IMR-90 (cell line): ENCODE results near the gene RIC8B. TPM values are rescaled to one million over a fixed set of nuclear protein-coding genes. Genes with fewer than 3 reads are reported as not detected.

Source experiments
- ATAC-seq: fragments of 200-7000 bp; cut with Tn5 transposase; 2 replicates; pipeline ENCODE4 v1.9.1; 2020; ENCODE audit warnings: low read depth, mild to moderate bottlenecking, moderate library complexity
- BruUV-seq: library from RNA; stranded (reverse); fragments of 400-500 nt; replicated peaks from 2 replicates; lab custom pipeline; 2021; lab: Mats Ljungman, UMichigan
- CTCF ChIA-PET: fragments of 300-600 bp; formaldehyde crosslinking; extraction: SDS; loops from one replicate; lab custom pipeline; 2021; ENCODE audit warnings: antibody characterized with exemption; lab: Yijun Ruan, JAX
- POLR2A ChIA-PET: fragments of 300-600 bp; sonication (Branson Sonifier 250); formaldehyde crosslinking; loops from one replicate; lab custom pipeline; 2022; ENCODE audit warnings: antibody characterized with exemption; ENCODE audit not compliant: unreplicated experiment; lab: Charles Lee
- DNase-seq: peaks from one replicate; pipeline ENCODE4 v3.0.0; 2013
- H2AFZ ChIP-seq: replicated peaks from 2 replicates; pipeline ENCODE3; 2013; ENCODE audit warnings: low read length, mild to moderate bottlenecking; ENCODE audit not compliant: poor library complexity
- H2AK5ac ChIP-seq: 2 replicates; pipeline ENCODE4 v1.6.1; 2013; ENCODE audit warnings: low read depth, low read length, inconsistent platforms
- H2AK9ac ChIP-seq: replicated peaks from 2 replicates; pipeline ENCODE3; 2013; ENCODE audit warnings: mild to moderate bottlenecking, low read depth, low read length, moderate library complexity; ENCODE audit not compliant: poor library complexity
- H2BK120ac ChIP-seq: 2 replicates; pipeline ENCODE4 v1.6.1; 2013; ENCODE audit warnings: low read depth, low read length, inconsistent platforms
- H2BK15ac ChIP-seq: 3 replicates; pipeline ENCODE4 v1.6.1; 2013; ENCODE audit warnings: low read depth, low read length, inconsistent platforms
- H2BK20ac ChIP-seq: 2 replicates; pipeline ENCODE4 v1.6.1; 2013; ENCODE audit warnings: low read depth, mild to moderate bottlenecking, inconsistent platforms, low read length, moderate library complexity
- H2BK5ac ChIP-seq: 2 replicates; pipeline ENCODE4 v1.6.1; 2013; ENCODE audit warnings: mild to moderate bottlenecking, low read depth, low read length, inconsistent platforms; ENCODE audit not compliant: poor library complexity, severe bottlenecking
- H3K14ac ChIP-seq: replicated peaks from 2 replicates; pipeline ENCODE4 v1.6.1; 2013; ENCODE audit warnings: low read depth, low read length, inconsistent platforms
- H3K18ac ChIP-seq: 2 replicates; pipeline ENCODE4 v1.6.1; 2013; ENCODE audit warnings: low read depth, low read length, control low read depth
- H3K23ac ChIP-seq: 2 replicates; pipeline ENCODE4 v1.6.1; 2013; ENCODE audit warnings: low read depth, low read length, inconsistent platforms
- H3K27ac ChIP-seq: 2 replicates; pipeline ENCODE4 v1.5.1; 2013; ENCODE audit warnings: mild to moderate bottlenecking, control low read depth, low read length; ENCODE audit not compliant: insufficient read depth
- H3K27me3 ChIP-seq: 2 replicates; pipeline ENCODE4 v1.6.1; 2013; ENCODE audit warnings: low read length; ENCODE audit not compliant: control insufficient read depth, insufficient read depth
- H3K36me3 ChIP-seq: 2 replicates; pipeline ENCODE4 v1.6.1; 2013; ENCODE audit warnings: low read length, mixed read lengths; ENCODE audit not compliant: control insufficient read depth, insufficient read depth
- H3K4ac ChIP-seq: 2 replicates; pipeline ENCODE4 v1.6.1; 2013; ENCODE audit warnings: low read depth, low read length, inconsistent platforms
- H3K4me1 ChIP-seq: 2 replicates; pipeline ENCODE4 v1.6.1; 2013; ENCODE audit warnings: low read length, mixed read lengths; ENCODE audit not compliant: control insufficient read depth, insufficient read depth
- H3K4me2 ChIP-seq: 2 replicates; pipeline ENCODE4 v1.6.1; 2013; ENCODE audit warnings: low read depth, mild to moderate bottlenecking, control low read depth, low read length, moderate library complexity
- H3K4me3 ChIP-seq: 2 replicates; pipeline ENCODE4 v1.5.1; 2013; ENCODE audit warnings: low read depth, mild to moderate bottlenecking, control low read depth, low read length, moderate library complexity; ENCODE audit not compliant: insufficient read depth
- H3K56ac ChIP-seq: 2 replicates; pipeline ENCODE4 v1.6.1; 2013; ENCODE audit warnings: low read length, inconsistent platforms; ENCODE audit not compliant: insufficient read depth; ENCODE audit errors: extremely low read depth
- H3K79me1 ChIP-seq, 2 experiments: 2 replicates each; pipeline ENCODE4 v1.6.1; 2013; ENCODE audit warnings: low read length in 2 of 2, inconsistent platforms in 1 of 2, low read depth in 1 of 2
- H3K9ac ChIP-seq: 2 replicates; pipeline ENCODE4 v1.6.1; 2013; ENCODE audit warnings: low read depth, low read length, control low read depth
- H3K9me1 ChIP-seq: 2 replicates; pipeline ENCODE4 v1.6.1; 2013; ENCODE audit warnings: low read length, inconsistent platforms; ENCODE audit not compliant: insufficient read depth
- H3K9me3 ChIP-seq: 2 replicates; pipeline ENCODE4 v1.6.1; 2013; ENCODE audit warnings: low read length; ENCODE audit not compliant: control insufficient read depth, insufficient read depth
- H4K20me1 ChIP-seq: 2 replicates; pipeline ENCODE4 v1.6.1; 2013; ENCODE audit warnings: low read length, inconsistent platforms; ENCODE audit not compliant: insufficient read depth
- H4K5ac ChIP-seq: 2 replicates; pipeline ENCODE4 v1.6.1; 2013; ENCODE audit warnings: mild to moderate bottlenecking, low read depth, low read length, control low read depth
- H4K8ac ChIP-seq, 2 experiments: 2 replicates each; pipeline ENCODE4 v1.6.1; 2013; ENCODE audit warnings: low read depth in 2 of 2, low read length in 2 of 2, control low read depth in 1 of 2, inconsistent platforms in 1 of 2
- H4K91ac ChIP-seq: 2 replicates; pipeline ENCODE4 v1.6.1; 2013; ENCODE audit warnings: low read depth, low read length, inconsistent platforms; ENCODE audit not compliant: insufficient read depth
- CEBPB ChIP-seq: IDR thresholded peaks from 2 replicates; pipeline ENCODE4 v1.6.1; 2012; ENCODE audit warnings: low read depth, low read length, improper control_type of control experiment
- CHD1 ChIP-seq: IDR thresholded peaks from 2 replicates; pipeline ENCODE4 v1.6.1; 2012; ENCODE audit warnings: low read depth, low read length, improper control_type of control experiment
- NFE2L2 ChIP-seq: fragments of 150-350 bp; IDR thresholded peaks from 2 replicates; pipeline ENCODE4 v1.6.1; 2016; ENCODE audit warnings: low read depth, mild to moderate bottlenecking, low read length
- POLR2A ChIP-seq: IDR thresholded peaks from 2 replicates; pipeline ENCODE4 v1.6.1; 2012; ENCODE audit warnings: mild to moderate bottlenecking, low read depth, low read length
- RCOR1 ChIP-seq: IDR thresholded peaks from 2 replicates; pipeline ENCODE4 v1.6.1; 2012; ENCODE audit warnings: mild to moderate bottlenecking, low read length, improper control_type of control experiment; ENCODE audit not compliant: insufficient replicate concordance
- RFX5 ChIP-seq: IDR thresholded peaks from 2 replicates; pipeline ENCODE4 v1.8.0; 2012; ENCODE audit warnings: low read depth, mild to moderate bottlenecking, low read length, moderate library complexity
- SMC3 ChIP-seq: fragments of 150-350 bp; IDR thresholded peaks from 2 replicates; pipeline ENCODE4 v1.6.1; 2016; ENCODE audit warnings: low read depth, mild to moderate bottlenecking, antibody characterized with exemption, low read length, moderate library complexity
- WGBS, 2 experiments: methylation state at CpG; one replicate each; pipeline versions ENCODE4 v1.1.5 to v1.1.7; 2013; ENCODE audit warnings: missing lambda C conversion rate in 2 of 2; ENCODE audit not compliant: insufficient read length in 1 of 2; ENCODE audit errors: extremely low coverage in 2 of 2; 5-methylcytosine and 5-hydroxymethylcytosine counted together
- dilution Hi-C: fragments of 300-500 bp; cut with HindIII; formaldehyde crosslinking; loops from one replicate; pipeline ENCODE4 v1.14.3; 2018; ENCODE audit warnings: low sequenced_read_pairs; ENCODE audit not compliant: unreplicated experiment
- in situ Hi-C: fragments of 300-500 bp; cut with MboI; formaldehyde crosslinking; loops from 3 replicates; pipeline ENCODE4 v1.14.3; 2019; ENCODE audit warnings: low sequenced_read_pairs, inconsistent platforms, mixed read lengths
- intact Hi-C: fragments of 100-400 bp; cut with micrococcal nuclease; formaldehyde crosslinking; loops from 2 replicates; pipeline ENCODE4 v1.10.0; 2022
- polyA plus RNA-seq, 3 experiments: library from polyadenylated mRNA; depleted of rRNA; stranded (reverse); fragments of >200 nt; gene quantifications; 2 replicates each; pipeline ENCODE4 v1.2.3, GENCODE V29; 2012; ENCODE audit warnings: low replicate concordance in 1 of 3
- total RNA-seq: library from RNA; depleted of rRNA; stranded (reverse); fragments of >200 nt; gene quantifications from 2 replicates; pipeline ENCODE4 v1.2.3, GENCODE V29; 2012
- TF ChIP-seq, protein P1 (sequence below): fragments of 150-350 bp; IDR thresholded peaks from 2 replicates; pipeline ENCODE4 v1.6.1; 2016; ENCODE audit warnings: low read depth, mild to moderate bottlenecking, low read length, moderate library complexity, borderline replicate concordance

Gene RIC8B
- total and polyA plus RNA-seq, 2 of the 4 experiments (the other 2 are of a cell fraction) = 5.5 to 19.5 TPM

DNA sequence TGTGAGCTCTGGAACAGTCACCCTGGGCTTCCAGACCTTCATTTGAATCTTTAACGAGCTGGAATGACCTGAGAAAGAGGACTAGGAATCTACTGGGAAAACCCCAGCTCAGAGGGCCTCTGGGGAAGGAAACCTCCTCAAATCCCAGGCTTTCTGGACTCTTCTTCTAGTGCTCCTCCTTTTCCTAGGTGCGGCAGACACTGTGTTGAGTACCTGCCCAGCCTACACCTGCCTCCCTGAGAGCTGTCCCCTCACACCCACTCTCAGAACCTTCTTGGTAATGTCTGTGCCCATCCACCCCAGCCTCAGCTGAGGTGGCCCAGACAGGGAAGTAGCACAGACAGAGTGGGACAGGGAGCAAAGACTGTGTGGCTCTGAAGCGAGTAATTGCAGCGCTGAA is 133.4 kb downstream of the RIC8B start:
- Histone ChIP-seq H3K9me3 (no peaks in the 10 kb centered on the region), H3K56ac (no peak overlapping the region), H2AK5ac (no peak overlapping the region), H2BK120ac (no peak overlapping the region), H4K20me1 (no peaks in the 10 kb centered on the region), H2BK5ac (no peak overlapping the region), H2BK15ac (no peak overlapping the region), H2AK9ac (no peak overlapping the region), H3K4me1 (no peaks in the 10 kb centered on the region), H3K4me2 (no peak overlapping the region), H4K91ac (no peak overlapping the region), H4K8ac (no peak overlapping the region), H3K27me3 (peaks cover 2% of the 10 kb centered on the region; the same call in 1 of the 2 replicates), H3K27ac (no peak overlapping the region), H3K9ac (no peak overlapping the region), H3K79me1 (no peaks in the 10 kb centered on the region), H3K18ac (no peak overlapping the region), H2BK20ac (no peak overlapping the region), H3K9me1 (no peaks in the 10 kb centered on the region; the same call in 1 of the 2 replicates), H3K23ac (no peak overlapping the region), H2AFZ (peak overlapping the region; percentile 36), H3K14ac (no peak overlapping the region), H4K5ac (no peak overlapping the region), H3K36me3 (no peaks in the 10 kb centered on the region), H3K4me3 (no peak overlapping the region), H3K4ac (no peak overlapping the region)
- ChIA-PET CTCF (no interaction called here), POLR2A (interaction anchor here (0.6 kb wide), 1 partner anchor 33 kb away, joined by 5 read pairs; no protein-coding TSS in a partner anchor)
- intact Hi-C loops = no loop called here
- BruUV-seq = no TSS peak
- TF ChIP-seq NFE2L2 (no peak), SMC3 (no peak), POLR2A (no peak), RCOR1 (no peak), CHD1 (no peak), RFX5 (no peak), CEBPB (no peak)
- TF ChIP-seq, protein P1, sequence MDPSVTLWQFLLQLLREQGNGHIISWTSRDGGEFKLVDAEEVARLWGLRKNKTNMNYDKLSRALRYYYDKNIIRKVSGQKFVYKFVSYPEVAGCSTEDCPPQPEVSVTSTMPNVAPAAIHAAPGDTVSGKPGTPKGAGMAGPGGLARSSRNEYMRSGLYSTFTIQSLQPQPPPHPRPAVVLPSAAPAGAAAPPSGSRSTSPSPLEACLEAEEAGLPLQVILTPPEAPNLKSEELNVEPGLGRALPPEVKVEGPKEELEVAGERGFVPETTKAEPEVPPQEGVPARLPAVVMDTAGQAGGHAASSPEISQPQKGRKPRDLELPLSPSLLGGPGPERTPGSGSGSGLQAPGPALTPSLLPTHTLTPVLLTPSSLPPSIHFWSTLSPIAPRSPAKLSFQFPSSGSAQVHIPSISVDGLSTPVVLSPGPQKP = no peak
- no peak for DNase-seq
- 50% methylated on average over 1 of the region's 4 CpGs; no CpG with 5 or more reads in 1 of the 2 experiments for WGBS, 2 experiments
- dilution Hi-C loops = loop anchor here (25.0 kb wide), 1 partner anchor 521 kb away; no protein-coding TSS in a partner anchor
- in situ Hi-C loops = no loop called here
- ATAC-seq = no peak
